HG03039 (cell line): ENCODE measurements around the gene RGS10.

Source experiments
- ATAC-seq: cut with Tn5 transposase; IDR thresholded peaks from one replicate; pipeline ENCODE4 v1.9.1; 2021; ENCODE audit warnings: mild to moderate bottlenecking, moderate library complexity; ENCODE audit not compliant: unreplicated experiment

The RGS10 gene

DNA sequence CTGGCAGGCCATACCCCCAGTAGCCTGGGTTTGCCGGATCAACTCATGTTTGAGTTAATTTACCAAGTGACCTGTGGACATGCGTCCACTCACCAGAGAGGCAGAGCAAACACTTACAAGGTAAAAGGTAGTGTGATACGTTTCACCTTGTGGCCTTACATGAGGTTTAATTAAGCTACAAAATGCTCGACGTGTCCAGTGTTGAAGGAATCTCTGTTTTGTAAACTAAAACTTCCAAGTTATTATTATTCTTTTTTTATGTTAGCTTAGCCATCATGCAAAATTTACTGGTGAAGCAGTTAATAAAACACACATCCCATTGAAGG is 42.9 kb downstream of the RGS10 start:
- no peak for ATAC-seq

- no peak for ATAC-seq
These were observed 43.4 kb downstream of the RGS10 start for GRCh38 chr10:119498889-119499676.

GRCh38 chr10:119497243-119497642 is 45.3 kb downstream of the RGS10 start:
- no peak for ATAC-seq

- ATAC-seq, result peak; percentile 83
These were observed 46.2 kb downstream of the RGS10 start for GRCh38 chr10:119496273-119496672.

GRCh38 chr10:119495545-119495944 is 47.0 kb downstream of the RGS10 start:
- ATAC-seq, result no peak

DNA sequence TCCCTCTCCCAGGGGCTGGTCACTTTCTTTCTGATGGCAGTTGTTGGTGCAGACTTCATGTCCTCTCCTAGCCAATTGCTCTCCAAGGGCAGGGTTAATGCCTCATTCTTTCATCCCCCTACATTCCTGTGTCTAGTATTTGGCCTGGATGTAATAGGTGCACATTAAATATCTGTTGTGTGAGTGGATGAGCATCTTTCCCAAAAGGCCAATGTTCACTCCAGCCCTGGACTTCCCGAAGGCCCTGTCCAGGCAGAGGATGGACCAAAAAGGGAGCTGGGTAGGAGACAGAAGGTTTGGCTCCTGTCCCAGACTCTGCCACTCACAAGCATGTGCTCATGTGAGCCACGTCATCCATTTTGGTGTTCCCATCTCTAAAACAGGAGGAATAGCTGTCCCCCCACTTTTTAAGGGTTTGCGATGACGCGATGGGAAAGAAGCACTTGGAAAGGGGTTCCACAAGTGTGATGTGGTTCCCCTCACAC is 47.5 kb downstream of the RGS10 start:
- ATAC-seq, result no peak

DNA sequence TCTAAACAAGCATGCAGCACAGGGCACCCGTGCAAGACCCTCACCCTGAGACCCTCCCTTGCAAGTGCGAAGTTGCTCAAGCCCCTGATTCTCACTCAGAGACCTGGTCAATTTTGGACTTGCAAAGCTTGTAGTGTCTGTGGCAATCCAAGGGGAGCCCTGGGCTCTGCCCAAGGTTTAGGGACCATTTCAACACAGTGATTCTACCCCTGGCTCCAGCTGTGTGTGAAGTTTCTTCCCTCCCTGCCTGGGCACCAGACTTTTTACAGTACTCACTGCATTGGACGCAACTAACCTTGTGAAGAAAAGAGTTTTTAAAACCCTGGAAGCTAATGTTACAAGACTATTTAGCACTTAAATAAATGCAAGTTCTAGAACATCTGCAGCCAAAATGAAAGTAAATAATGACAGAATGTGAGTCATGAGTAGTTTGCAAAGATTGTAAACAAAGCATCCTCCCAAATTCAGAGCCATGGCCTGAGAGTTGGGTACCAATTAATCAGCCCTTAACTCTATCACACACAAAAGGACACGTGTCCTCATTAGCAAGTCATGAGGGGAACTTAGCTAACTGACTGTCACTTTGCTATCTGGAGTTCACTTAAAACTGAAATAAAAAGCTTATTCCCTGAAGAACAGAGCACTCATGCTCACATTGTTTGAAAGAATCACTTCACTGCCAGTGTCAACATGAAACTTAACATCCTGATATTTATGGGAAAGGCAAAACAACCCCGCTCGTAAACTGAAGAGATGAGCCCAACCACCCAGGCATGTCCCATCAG is 48.1 kb downstream of the RGS10 start:
- ATAC-seq, result no peak

GRCh38 chr10:119493155-119493554 is 49.4 kb downstream of the RGS10 start:
- no peak for ATAC-seq

DNA sequence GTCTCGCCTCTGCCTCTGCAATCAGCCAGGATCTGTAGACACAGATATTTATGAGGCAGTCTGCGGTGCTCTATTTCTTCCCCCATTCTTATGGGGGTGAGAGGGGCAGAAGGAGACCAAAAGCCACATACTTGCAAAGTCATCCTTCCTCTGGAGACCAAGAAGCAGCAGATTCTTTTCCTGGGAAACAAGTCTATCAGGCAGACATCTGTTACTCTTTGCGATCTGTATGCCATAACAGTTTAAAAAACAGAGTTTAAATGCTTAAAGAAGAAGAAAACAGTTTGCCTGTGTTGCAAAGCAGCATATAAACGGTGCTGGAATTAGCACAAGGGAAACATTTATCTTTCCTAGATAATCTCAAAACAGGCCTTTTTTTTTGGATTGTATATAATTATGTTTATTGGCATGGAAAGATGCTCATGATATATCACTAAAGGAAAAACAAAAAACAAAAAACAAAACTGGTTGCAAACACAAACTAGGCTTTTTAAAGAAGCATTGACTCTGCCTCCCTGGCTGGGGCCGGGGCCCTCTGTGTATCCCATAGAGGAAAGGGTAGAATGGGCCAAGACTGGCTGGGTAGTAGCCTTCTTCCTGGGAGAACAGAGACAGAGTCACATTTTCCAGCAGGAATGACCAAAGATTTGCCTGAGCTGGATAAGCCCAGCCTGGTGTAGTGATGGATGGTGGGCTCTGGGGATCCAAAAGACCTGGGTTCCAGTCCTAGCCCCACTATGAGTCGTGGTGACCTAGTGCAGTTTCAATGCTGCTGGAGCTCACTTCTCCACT is 50.4 kb downstream of the RGS10 start:
- no peak for ATAC-seq

DNA sequence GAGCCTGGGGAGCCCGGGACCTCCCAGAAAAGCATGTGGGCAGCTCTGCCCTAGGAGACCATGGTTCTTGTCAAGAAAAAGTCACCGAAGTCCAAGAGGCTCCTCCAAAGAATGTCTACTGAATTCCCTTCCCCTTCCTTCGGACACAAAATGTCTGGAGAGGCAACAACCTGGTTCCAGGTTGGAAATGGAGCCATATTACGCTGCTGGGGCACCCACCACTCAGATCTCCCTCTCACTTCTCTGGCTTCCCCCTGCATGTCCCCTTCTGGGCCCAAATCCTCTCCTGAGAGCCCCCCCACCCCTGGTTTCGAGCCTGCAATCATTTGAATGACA is 52.6 kb downstream of the RGS10 start:
- no peak for ATAC-seq

DNA sequence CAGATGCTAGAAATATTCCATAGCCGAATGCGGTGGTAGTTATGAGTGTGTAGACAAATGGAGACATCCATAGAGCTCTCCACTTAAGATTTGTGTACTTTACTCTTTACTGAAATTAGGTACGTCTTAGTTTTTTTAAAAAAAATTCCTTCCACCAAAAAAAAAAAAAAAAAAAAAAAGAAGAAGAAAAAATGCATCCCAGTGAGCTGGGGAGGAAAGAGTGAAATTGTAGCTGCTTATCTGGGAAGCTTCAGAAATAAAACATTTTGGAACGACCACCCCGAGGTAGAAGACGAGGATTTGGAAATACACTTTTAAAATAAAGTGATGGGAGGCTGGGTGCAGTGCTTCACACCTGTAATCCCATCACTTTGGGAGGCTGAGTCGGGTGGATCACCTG is 53.8 kb downstream of the RGS10 start:
- no peak for ATAC-seq

- ATAC-seq, result no peak
These were observed 58.7 kb downstream of the RGS10 start for GRCh38 chr10:119483839-119484238.

DNA sequence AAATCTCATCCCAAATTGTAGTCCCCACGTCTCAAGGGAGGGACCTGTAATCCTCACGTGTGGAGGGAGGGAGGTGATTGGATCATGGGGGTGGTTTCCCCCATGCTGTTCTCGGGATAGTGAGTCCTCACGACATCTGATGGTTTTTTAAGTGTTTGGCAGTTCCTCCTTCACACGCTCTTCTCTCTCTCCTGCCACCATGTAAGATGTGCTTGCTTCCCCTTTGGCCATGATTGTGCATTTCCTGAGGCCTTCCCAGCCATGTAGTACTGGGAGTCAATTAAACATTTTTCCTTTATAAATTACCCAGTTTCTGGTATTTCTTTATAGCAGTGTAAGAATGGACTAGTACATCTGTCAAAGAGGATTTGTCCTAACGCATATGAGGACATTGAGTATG is 59.5 kb downstream of the RGS10 start:
- ATAC-seq, result no peak

- ATAC-seq, result no peak
These were observed 60.6 kb downstream of the RGS10 start for GRCh38 chr10:119481781-119482426.

DNA sequence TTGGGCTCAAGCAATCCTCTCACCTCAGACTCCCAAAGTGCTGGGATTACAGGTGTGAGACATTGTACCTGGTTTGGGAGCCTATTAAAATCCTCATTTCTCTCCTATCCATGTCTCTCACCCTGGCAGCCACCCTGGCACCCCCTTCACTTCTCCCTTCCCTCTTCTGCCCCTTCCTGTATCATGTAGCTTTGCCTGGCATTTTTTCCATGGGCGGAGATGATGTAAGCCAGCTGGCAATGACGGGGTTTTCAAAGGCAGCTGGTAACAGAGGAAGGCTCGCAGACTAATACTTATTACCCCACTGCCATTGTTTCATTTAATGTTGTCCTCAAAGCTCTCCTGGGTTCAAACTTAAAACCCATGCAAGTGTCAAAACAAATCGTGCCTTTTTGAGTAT is 61.9 kb downstream of the RGS10 start:
- ATAC-seq, result no peak

DNA sequence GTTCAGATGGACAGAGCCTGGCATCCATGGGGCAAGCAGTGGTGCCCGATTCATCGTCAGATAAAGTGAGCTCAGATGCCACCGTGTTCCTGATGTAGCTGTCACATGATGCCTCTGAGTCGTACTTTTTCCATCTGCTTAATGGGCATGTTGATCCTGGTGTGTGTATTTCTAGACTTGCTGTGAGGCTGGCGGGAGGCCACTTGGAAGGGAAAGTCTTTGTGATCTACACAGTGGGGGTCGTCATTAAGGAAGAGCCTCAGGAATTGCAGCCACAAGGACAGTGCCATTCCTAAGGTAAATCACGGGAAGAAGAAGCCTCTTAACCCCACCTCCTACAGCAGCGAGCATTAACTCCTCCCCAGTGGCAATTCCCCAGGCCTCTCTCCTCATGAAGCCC is 63.0 kb downstream of the RGS10 start:
- no peak for ATAC-seq

- ATAC-seq, result no peak
These were observed 63.6 kb downstream of the RGS10 start for GRCh38 chr10:119478811-119479341.

DNA sequence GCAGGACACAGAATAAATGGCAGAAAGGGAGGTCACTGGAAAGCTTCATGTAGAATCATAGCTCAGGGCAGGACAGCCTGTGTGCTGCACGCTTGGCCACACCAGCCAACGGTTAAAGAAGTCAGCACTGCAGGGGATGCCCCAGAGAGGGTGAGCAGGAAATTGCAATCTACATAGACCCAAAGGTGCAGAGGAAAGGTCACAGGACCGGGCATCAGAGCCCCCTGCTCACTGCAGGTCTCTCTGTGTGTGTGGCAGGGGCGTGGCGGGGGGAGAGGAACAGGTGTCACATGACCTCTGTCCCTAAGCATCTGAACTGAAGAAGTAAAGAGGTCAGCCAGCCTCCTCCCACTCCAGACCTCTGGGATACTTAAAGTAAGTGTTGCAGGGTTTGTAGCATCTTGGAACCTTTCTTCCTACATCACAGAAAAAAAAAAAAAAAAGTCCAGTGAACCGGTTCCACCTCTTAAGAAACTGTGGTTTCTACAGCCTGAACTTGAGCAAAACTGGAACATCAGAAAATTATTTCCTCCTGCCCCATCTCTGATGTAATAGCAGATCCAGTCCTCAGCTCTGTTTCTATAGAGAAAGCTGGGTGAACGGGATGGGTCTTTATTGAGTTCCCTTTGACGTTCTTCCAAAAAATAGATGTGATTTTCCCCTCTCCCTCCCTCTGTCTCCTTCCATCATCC is 64.3 kb downstream of the RGS10 start:
- peak; percentile 75 for ATAC-seq

DNA sequence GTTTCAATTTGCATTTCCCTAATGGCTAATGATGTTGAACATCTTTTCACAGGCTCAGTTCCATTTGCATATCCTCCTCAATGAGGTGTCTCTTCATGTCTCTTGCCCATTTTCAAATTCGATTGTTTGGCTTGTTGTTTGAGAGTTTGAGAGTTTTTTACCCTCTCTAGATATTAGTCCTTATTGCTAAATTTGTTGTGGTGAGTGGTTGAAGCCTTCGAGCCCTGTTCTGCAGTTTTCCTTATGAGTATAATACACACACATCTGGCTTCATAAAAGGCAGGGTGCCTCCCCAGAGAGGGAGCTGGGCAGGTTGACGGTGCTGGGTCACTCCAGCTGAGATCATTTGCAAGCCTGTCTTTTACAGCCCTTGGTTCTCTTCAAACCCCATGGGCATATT is 65.1 kb downstream of the RGS10 start:
- ATAC-seq, result peak; percentile 53

GRCh38 chr10:119474606-119475005 is 67.9 kb downstream of the RGS10 start:
- no peak for ATAC-seq
